Measurements from ENCODE around the gene BBS2.

- TF ChIP-seq CTCF (IDR thresholded peaks at IDR 0.05) (no peak), ZFX (IDR thresholded peaks at IDR 0.05; ENCODE audit: borderline replicate concordance) (no peak)
These were observed 72.5 kb downstream of the BBS2 start for GRCh38 chr16:56447286-56447685.
